ENCODE data around the gene MAT1A.
"Not testable (repeated sequence)": the region's sequence is repeated elsewhere in the genome, so short reads cannot be mapped to it uniquely, and the experiment has no call there.

MAT1A gene

GRCh38 chr10:80289451-80290287 lies at the start of gene MAT1A:
Gene MAT1A, minus strand, starts transcription at chr10:80289658. Its CDS starts 235 bp downstream, at chr10:80289423.
- no peak for DNase-seq (ENCODE audit: low spot score)

GRCh38 chr10:80333983-80334382 lies 44.5 kb upstream of the MAT1A start:
- DNase-seq (ENCODE audit: low spot score) = no peak

- DNase-seq (ENCODE audit: low spot score) = no peak
Measured at GRCh38 chr10:80324891-80325364, 35.5 kb upstream of the MAT1A start.

GRCh38 chr10:80324086-80324485 lies 34.6 kb upstream of the MAT1A start:
- no peak for DNase-seq (ENCODE audit: low spot score)

- DNase-seq (ENCODE audit: low spot score) = no peak
Measured at GRCh38 chr10:80323311-80323710, 33.9 kb upstream of the MAT1A start.

GRCh38 chr10:80322711-80323110 lies 33.3 kb upstream of the MAT1A start:
- DNase-seq (ENCODE audit: low spot score) = no peak

GRCh38 chr10:80322158-80322557 lies 32.7 kb upstream of the MAT1A start:
- DNase-seq (ENCODE audit: low spot score) = no peak

- no peak for DNase-seq (ENCODE audit: low spot score)
Measured at GRCh38 chr10:80321183-80321582, 31.7 kb upstream of the MAT1A start.

- no peak for DNase-seq (ENCODE audit: low spot score)
Measured at GRCh38 chr10:80320377-80320776, 30.9 kb upstream of the MAT1A start.

GRCh38 chr10:80319725-80320290 lies 30.4 kb upstream of the MAT1A start:
- DNase-seq (ENCODE audit: low spot score) = no peak

- no peak for DNase-seq (ENCODE audit: low spot score)
Measured at GRCh38 chr10:80319318-80319717, 29.9 kb upstream of the MAT1A start.

- DNase-seq (ENCODE audit: low spot score) = no peak
Measured at GRCh38 chr10:80318742-80319141, 29.3 kb upstream of the MAT1A start.

- DNase-seq (ENCODE audit: low spot score) = no peak
Measured at GRCh38 chr10:80315391-80315790, 25.9 kb upstream of the MAT1A start.

GRCh38 chr10:80313523-80313922 lies 24.1 kb upstream of the MAT1A start:
- no peak for DNase-seq (ENCODE audit: low spot score)

- DNase-seq (ENCODE audit: low spot score) = not testable (repeated sequence)
Measured at GRCh38 chr10:80305989-80306388, 16.5 kb upstream of the MAT1A start.

GRCh38 chr10:80296942-80297341 lies 7.5 kb upstream of the MAT1A start:
- DNase-seq (ENCODE audit: low spot score) = no peak

- DNase-seq (ENCODE audit: low spot score) = no peak
Measured at GRCh38 chr10:80292607-80293239, 3.3 kb upstream of the MAT1A start.

- DNase-seq (ENCODE audit: low spot score) = no peak
Measured at GRCh38 chr10:80290474-80291220, 1.2 kb upstream of the MAT1A start.

- no peak for DNase-seq (ENCODE audit: low spot score)
Measured at GRCh38 chr10:80288849-80289248, 609 bp downstream of the MAT1A start.

GRCh38 chr10:80284522-80284921 lies 4.9 kb downstream of the MAT1A start:
- no peak for DNase-seq (ENCODE audit: low spot score)

GRCh38 chr10:80283536-80284199 lies 5.8 kb downstream of the MAT1A start:
- no peak for DNase-seq (ENCODE audit: low spot score)

- no peak for DNase-seq (ENCODE audit: low spot score)
Measured at GRCh38 chr10:80283119-80283518, 6.3 kb downstream of the MAT1A start.
